RWPE1 (cell line): ENCODE measurements around the gene ARRDC5.
A peak's percentile ranks its signal among the peaks of the same experiment; 100 is the strongest.

Experiments
- CTCF ChIA-PET: fragments of 350-600 bp; sonication (Branson Sonifier 250); formaldehyde crosslinking; extraction: SDS; loops from one replicate; lab custom pipeline; 2021; lab: Yijun Ruan, JAX
- POLR2A ChIA-PET: fragments of 400-600 bp; formaldehyde crosslinking; extraction: SDS; loops from one replicate; lab custom pipeline; 2020; ENCODE audit warnings: antibody characterized with exemption; ENCODE audit not compliant: low non-redundant PET; lab: Yijun Ruan, JAX
- DNase-seq: peaks from one replicate; pipeline ENCODE4 v3.0.0; 2012; ENCODE audit warnings: low spot score
- H3K27ac ChIP-seq: fragments of 450-650 bp; 2 replicates; pipeline ENCODE4 v1.5.1; 2017
- TF ChIP-seq, protein P1 (sequence below): fragments of 450-650 bp; conservative IDR thresholded peaks from 2 replicates; pipeline ENCODE4 v1.5.1; 2017; ENCODE audit warnings: low read depth, mild to moderate bottlenecking

ARRDC5 gene

DNA sequence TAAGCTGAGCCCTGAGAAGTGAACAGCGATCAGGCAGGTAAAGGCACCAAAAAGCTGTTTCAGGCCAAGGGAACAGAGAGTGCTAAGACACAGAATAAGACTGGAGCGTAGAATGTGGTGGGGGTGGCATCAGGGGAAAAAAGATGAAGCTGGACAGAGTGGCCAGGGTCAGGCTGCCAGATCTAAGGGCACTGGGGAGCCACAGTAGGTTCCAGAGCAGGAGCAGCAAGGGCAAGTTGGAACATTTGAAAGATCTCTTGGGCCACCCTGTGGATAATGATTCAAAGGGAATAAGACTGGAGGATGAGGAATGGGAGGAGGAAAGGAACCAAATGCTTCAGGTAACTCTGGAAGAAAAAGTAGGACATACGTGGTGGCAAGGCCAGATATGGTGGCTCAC lies 28.8 kb downstream of the ARRDC5 start:
- no peak for DNase-seq
- ChIA-PET CTCF (interaction anchor here (1.3 to 1.8 kb wide), 2 partner anchors 38 to 157 kb away, joined by 4 to 12 read pairs; no protein-coding TSS in a partner anchor), POLR2A (no interaction called here)
- no peak overlapping the region for H3K27ac ChIP-seq
- TF ChIP-seq, protein P1, sequence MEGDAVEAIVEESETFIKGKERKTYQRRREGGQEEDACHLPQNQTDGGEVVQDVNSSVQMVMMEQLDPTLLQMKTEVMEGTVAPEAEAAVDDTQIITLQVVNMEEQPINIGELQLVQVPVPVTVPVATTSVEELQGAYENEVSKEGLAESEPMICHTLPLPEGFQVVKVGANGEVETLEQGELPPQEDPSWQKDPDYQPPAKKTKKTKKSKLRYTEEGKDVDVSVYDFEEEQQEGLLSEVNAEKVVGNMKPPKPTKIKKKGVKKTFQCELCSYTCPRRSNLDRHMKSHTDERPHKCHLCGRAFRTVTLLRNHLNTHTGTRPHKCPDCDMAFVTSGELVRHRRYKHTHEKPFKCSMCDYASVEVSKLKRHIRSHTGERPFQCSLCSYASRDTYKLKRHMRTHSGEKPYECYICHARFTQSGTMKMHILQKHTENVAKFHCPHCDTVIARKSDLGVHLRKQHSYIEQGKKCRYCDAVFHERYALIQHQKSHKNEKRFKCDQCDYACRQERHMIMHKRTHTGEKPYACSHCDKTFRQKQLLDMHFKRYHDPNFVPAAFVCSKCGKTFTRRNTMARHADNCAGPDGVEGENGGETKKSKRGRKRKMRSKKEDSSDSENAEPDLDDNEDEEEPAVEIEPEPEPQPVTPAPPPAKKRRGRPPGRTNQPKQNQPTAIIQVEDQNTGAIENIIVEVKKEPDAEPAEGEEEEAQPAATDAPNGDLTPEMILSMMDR, result no peak

DNA sequence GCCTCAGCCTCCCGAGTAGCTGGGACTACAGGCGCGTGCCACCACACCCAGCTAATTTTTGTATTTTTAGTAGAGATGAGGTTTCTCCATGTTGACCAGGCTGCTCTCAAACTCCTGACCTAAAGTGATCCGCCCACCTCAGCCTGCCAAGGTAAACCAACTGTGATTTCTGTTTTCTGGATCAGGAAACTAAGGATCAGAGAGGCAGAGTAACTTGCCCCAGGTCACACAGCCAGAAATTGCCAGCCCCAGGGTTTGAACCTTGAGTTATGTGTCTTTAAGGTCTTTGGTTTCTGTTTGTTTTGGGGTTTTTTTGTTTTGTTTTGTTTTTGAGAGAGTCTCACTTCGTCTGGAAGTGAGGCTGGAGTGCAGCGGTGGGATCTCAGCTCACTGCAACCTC lies 31.0 kb downstream of the ARRDC5 start:
- TF ChIP-seq, protein P1, result no peak
- ChIA-PET POLR2A (no interaction called here), CTCF (interaction anchor here (1.6 to 2.3 kb wide), 2 partner anchors 35 to 41 kb away, joined by 3 to 7 read pairs; no protein-coding TSS in a partner anchor)
- DNase-seq, result no peak
- peak overlapping the region; percentile 87 for H3K27ac ChIP-seq

- POLR2A ChIA-PET, result interaction anchor here (0.6 to 1.0 kb wide), 2 partner anchors 11 to 57 kb away, joined by 3 read pairs; no protein-coding TSS in a partner anchor
- TF ChIP-seq, protein P1, result no peak
- CTCF ChIA-PET, result interaction anchor here (0.6 to 2.3 kb wide), 7 partner anchors 37 to 234 kb away, joined by 3 to 13 read pairs (median 3); no protein-coding TSS in a partner anchor
- H3K27ac ChIP-seq, result peak overlapping the region; percentile 87
- peak; percentile 90 for DNase-seq
These were observed 32.5 kb downstream of the ARRDC5 start for GRCh38 chr19:4870025-4870700.

DNA sequence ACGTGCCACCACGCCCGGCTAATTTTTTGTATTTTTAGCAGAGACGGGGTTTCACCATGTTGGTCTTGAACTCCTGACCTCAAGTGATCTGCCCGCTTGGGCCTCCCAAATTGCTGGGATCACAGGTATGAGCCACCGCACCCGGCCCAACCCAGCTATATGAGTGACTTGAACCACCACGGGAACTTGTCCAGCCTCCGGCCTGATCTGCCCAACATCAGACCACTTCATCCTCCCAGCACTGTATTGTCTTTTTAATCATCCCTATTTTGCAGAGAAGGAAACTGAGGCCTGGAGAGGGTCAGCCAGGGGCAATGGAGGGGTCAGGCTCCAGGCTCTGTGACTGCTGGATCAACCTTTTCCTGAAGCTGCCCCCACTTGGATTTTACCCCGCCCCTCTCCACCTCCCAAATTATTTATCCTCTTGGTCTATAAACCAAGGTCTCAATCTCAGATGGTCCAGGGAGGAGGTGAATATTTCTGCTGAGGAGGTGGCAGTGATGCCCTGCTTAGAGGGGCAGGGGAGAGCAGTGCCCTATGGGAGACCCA lies 34.3 kb downstream of the ARRDC5 start:
- no peak for DNase-seq
- POLR2A ChIA-PET, result interaction anchor here (0.7 kb wide), 1 partner anchor 430 kb away, joined by 3 read pairs; no protein-coding TSS in a partner anchor
- peak overlapping the region; percentile 87 for H3K27ac ChIP-seq
- TF ChIP-seq, protein P1, result no peak
- CTCF ChIA-PET, result interaction anchor here (0.6 to 2.3 kb wide), 2 partner anchors 43 to 486 kb away, joined by 3 to 9 read pairs; no protein-coding TSS in a partner anchor

- peak; percentile 100 for DNase-seq
- POLR2A ChIA-PET, result interaction anchor here (0.6 kb wide), 2 partner anchors 10 to 21 kb away, joined by 3 to 8 read pairs; no protein-coding TSS in a partner anchor
- H3K27ac ChIP-seq, result peak within 1 kb of the TSS; percentile 87
- CTCF ChIA-PET, result interaction anchor here (0.6 to 2.3 kb wide), 5 partner anchors 16 to 487 kb away, joined by 3 to 9 read pairs (median 3); no protein-coding TSS in a partner anchor
- TF ChIP-seq, protein P1, result no peak
These were observed 35.0 kb downstream of the ARRDC5 start, which contains the start of gene PLIN3 for GRCh38 chr19:4867534-4868285. TSS of gene PLIN3 (minus strand) at chr19:4867667. CDS start at chr19:4861394, 6,273 bp downstream.
